Left lobe of liver (tissue), 2 donors: ENCODE results near the gene CTSA. TPM values are rescaled to one million over a fixed set of nuclear protein-coding genes. Genes with fewer than 3 reads are reported as not detected.
"Not testable (repeated sequence)": the region's sequence is repeated elsewhere in the genome, so short reads cannot be mapped to it uniquely, and the experiment has no call there.

Experiments used
- ATAC-seq: fragments of 200-7000 bp; cut with Tn5 transposase; one replicate; pipeline ENCODE4 v1.9.1; 2020; ENCODE audit warnings: mild to moderate bottlenecking, moderate library complexity
- DNase-seq: peaks from one replicate; pipeline ENCODE4 v3.0.0-alpha.2; 2020; ENCODE audit warnings: low spot score
- total RNA-seq: library from RNA; stranded (reverse); gene quantifications from one replicate; pipeline ENCODE4 v1.2.1, GENCODE V29; 2021
- donor health status: DM: no; HTN: no; CAD: no; lungs with moderate emphysema.
- donor health status: DM: no; HTN: yes; CAD: no.

The CTSA gene
- total RNA-seq, 1 donor from 2014 or later: 68.3 TPM

DNA sequence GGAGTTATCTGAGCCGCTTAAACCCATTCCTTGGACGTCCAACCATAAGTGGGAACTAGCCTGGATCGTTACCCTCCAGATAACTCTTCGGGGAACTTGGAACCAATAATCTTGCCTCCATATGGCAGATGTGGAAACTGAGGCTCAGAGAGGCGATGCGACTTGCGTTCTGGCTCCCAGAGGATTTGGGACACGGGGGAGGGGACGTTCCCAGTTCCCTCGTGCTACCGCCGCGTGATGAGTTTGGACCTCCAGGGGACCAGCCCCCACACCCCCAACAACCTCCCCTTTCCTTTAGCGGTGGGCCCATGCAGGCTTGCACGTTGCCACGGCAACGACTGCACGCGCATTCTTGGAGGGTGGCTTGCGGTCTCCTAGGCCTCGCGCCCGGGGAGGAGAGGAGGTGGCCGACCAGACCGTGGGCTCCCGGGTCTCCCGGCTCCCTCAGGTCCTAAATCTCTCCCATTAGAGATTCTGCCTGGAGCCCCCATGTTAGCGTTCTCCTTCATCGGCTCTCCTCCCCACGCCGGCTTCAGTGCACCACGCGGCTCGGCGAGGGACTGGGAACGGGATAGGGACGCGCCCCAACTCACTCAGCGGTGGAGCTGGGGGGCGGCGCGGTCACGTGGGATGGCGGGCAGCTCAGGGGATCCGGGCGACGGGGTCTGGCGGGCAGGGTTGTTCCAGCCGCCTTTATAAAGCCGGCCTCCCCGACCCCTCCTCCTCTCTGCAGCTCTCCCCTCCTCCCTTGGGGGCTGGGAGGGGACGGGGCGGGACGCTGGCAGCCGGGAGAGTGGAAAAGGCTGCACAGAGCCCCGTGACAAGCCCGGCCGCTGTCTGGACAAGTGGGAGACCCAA is 20.6 kb downstream of the CTSA start, which contains the start of gene PLTP:
TSS of gene PLTP (minus strand) at position 670 of the 858 bp plus-strand sequence. CDS start 703 bp downstream, outside the sequence.
- ATAC-seq (peak; percentile 47), DNase-seq (no peak)

DNA sequence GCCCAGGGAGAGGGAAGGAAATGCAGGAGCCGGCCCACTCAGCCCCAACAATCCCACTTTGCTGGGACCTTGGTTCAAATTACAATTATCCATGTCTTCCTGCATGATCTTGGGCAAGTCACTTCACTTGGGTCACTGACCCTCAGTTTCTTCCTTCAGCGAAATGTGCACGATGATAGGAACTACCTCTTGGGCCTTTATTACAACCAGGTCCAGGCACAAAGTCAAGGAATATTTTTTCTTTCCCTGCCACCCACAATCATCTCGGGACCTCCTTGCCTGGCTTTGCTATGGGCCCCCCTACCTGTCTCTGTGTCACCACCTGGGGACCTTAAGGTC is 21.2 kb downstream of the CTSA start:
- no peak for DNase-seq

DNA sequence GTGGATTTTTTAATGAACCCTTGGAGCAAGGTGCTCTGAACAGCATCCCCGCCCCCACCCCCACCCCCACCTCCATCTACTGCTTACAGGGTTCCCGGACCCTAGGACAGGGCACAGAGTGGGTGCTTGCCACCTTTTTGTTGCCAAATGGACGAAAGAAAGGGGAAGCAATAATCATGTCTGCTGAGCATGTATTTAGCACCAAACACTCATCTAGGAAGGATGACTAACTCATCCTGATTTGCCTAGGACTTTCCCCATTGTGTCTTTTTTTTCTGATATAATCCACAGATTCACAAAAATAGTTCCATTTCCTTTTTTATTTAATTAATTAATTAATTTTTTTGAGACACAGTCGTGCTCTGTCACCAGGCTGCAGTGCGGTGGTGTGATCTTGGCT is 22.0 kb downstream of the CTSA start:
- no peak for ATAC-seq
- DNase-seq: no peak

More for the DNA sequence above, 21.2 kb downstream of the CTSA start:
- ATAC-seq: no peak

DNA sequence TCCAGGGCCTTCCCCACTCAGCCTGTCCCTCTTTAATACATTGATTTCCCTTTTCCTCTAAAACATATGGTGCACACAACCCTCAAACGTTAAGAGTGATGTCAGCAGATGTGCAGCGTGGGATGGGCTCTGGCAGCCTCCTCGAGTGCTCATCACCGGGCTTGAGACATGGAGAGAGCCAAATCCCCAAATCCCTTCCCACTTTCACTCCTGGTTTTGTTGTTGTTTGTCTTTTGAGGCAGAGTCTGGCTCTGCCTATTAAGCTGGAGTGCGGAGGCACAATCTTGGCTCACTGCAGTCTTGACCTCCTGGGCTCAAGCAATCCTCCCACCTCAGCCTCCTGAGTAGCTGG is 26.6 kb downstream of the CTSA start:
- DNase-seq: no peak
- ATAC-seq: no peak

DNA sequence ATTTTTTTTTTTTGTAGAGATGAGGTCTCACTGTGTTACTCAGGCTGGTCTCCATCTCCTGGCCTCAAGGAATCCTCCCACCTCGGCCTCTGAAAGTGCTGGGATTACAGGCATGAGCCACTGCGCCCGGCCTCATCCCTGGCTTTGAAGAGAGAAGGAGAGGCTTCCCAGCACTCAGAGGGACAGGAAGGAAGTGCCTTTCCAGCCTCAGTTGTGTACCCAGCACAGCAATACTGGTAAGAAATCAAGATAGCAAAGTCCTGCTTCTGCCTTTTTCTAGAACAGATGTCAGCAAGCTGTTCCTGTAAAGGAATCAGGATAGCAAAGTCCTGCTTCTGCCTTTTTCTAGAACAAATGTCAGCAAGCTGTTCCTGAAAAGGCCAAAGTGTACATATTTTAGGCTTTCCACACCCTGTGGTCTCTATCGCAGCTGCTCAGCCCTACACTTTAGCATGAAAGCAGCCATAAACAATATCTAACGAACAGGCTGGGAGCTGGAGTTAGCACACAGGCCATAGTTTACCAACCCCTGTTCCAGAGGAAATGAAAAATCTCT is 27.1 kb downstream of the CTSA start:
- DNase-seq: no peak
- ATAC-seq: peak; percentile 44

DNA sequence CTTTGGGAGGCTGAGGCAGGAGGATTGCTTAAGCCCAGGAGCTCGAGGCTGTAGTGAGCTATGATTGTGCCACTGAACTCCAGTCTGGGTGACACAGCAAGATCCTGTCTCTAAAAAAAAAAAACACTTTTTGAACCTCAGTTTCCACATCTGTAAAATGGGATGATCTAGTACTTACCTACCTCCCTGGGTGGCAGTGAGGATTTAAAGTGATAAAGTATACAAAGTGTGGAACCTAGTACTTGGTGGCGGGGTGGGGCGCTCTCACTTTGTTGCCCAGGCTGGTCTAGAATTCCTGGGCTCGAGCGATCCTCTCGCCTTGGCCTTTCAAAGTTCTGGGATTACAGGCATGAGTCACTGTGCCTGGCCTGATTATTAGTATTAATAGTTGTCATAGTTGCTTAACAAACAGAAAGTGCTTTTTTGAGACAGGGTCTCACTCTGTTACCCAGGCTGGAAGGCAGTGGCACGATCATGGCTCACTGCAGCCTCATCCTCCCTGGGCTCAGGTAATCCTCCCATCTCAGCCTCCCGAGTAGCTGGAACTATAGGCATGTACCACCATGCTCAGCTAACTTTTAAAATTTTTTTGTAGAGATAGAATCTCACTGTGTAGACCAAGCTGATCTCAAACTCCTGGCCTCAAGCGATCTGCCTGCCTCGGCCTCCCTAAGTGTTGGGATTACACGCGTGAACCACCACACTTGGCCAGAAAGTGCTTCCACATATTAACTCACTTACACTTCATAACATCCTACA is 27.8 kb downstream of the CTSA start:
- DNase-seq (no peak), ATAC-seq (no peak)

DNA sequence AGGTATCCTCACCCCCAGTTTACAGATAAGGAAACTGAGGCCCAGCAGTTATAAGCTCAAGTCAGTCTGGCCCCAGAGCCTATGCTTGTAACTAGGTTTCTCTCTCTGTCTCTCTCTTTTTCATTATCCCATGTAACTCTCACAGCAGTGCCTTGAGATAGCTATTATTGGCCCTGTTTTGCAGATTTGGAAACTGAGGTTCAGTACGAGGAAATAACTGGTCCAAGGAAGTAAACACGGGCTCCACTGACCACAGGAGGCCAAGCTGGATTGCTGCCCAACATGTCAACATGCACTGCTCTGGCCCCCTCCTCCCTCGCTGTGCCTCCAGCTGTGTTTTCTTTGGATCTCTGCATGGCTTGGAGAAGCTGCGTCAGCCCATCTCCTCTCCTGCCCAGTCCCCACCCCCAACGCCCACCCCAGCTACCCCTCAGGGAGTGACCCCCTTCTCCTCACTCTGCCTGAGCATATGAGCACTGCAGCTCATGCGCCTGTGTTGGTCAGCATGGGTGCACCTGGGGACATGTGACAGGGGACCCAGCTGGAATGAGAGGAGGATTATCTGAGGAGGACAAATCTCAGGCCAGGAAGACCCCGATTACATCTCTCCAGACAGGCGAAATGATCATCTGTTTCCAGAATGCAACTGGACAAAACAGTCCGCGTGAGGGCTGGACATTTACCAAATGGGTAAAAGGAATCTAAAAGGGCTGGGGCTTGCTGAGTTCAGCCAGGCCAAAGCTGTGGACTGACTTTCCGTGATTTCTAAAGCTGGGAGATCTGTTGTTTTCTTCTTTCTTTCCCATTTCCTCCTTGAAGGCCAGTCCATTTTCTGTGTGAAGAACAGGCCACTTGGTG is 28.6 kb downstream of the CTSA start:
- no peak for DNase-seq
- ATAC-seq: peak; percentile 10

DNA sequence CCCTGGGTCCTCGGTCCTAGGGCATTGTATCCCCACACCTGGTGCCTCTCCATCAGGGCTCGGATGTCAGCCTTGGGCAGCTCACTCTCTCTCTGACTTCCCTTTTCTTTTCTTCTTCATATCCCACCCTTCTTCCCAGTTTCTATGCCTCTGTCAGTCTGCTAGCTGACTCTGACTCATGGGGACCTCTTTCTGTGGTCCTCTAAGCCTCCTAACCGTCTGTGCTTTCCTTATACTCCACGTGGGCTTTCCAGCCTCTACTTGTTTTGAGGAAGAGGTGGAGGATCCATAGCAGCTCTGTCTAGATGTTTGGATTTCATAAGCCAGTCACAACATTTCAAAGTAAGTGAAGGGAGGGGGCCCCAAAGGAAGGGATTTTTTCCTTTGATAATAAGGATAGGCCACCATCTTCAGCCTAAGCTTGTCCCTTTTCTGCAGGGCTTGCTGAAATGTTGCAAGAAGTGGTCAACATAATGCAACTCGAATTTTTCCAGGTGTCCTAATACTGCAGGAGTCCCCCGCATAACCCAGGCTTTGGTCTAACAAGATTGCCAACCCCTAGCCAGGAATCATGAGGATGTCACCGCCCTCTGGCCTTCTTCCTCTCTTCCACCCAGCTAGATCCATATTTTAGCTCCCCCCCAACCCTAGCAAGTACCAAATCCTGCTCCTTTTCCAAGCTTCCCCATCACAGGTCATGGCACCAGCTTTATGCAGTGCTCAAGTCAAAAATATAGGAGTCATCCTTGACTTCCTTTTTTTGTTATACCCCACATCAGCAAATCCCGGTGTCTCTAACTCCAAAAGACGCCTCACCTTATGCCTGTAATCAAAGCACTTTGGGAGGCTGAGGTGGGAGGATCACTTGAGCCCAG is 29.6 kb downstream of the CTSA start:
- ATAC-seq (no peak), DNase-seq (no peak)

DNA sequence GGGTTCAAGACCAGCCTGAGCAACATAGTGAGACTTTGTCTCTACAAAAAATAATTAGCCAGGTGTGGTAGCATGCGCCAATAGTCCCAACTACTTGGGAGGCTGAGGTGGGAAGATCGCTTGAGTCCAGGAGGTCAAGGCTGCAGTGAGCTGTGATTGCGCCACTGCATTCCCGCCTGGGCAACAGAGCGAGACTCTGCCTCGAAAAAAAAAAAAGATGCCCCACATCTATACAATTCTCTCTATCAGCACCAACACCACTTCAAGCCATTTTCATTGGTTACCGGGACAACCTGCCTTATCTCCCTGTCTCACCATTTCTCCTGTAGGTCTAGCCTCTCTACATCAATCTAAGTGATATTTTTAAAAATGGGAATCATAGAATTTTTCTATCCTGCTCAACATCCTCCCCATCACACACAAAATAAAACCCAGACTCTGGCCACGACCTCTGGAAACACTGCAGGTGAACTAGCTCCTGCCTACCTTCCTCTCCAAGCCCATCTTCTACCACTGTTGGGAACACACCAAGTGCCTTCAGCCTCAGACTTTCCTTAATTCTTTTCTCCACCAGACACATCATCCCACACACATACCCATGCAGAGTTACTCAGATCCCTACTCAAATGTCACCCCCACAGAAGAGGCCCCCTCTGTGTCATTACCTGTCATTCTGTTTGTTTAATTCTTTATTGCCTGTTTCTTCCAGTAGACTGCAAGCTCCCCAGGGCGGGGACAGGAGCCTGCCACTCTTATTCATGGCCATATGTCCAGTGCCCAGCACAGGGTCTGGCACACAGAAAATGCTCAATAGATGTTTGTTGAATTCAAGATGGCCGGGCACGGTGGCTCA is 30.4 kb downstream of the CTSA start:
- DNase-seq (no peak), ATAC-seq (no peak)

DNA sequence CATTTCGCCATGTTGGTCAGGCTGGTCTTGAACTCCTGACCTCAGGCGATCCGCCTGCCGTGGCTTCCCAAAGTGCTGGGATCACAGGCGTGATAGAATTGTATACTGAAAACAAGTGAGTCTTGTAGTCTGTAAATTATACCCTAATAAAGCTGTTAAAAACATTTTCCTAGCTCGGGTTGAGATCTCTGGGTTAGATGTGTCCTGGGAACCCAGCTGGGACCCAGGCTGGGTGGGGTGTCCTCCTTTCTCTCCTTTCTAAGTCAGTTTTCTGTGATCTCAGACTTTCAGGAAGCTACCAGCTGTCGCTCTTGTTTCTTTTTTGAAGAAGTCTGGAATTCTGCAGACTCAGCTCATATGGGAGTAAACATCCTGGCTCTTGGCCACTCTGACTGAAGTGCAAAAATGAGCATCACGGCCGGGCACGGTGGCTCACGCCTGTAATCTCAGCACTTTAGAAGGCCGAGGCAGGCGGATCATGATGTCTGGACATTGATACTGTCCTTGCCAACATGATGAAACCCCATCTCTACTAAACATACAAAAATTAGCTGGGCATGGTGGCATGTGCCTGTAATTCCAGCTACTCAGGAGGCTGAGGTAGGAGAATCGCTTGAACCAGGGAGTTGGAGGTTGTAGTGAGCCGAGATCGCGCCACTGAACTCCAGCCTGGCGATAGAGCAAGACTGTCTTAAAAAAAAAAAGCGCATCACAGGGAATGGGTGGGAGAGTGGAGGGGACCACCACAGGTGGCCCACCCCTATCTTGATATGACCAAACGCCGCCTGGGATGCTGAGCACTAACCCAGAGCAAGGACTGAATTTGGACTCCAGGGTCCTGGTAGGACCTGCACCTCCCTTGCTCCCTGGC is 33.5 kb downstream of the CTSA start:
- peak; percentile 85 for ATAC-seq
- DNase-seq: no peak

DNA sequence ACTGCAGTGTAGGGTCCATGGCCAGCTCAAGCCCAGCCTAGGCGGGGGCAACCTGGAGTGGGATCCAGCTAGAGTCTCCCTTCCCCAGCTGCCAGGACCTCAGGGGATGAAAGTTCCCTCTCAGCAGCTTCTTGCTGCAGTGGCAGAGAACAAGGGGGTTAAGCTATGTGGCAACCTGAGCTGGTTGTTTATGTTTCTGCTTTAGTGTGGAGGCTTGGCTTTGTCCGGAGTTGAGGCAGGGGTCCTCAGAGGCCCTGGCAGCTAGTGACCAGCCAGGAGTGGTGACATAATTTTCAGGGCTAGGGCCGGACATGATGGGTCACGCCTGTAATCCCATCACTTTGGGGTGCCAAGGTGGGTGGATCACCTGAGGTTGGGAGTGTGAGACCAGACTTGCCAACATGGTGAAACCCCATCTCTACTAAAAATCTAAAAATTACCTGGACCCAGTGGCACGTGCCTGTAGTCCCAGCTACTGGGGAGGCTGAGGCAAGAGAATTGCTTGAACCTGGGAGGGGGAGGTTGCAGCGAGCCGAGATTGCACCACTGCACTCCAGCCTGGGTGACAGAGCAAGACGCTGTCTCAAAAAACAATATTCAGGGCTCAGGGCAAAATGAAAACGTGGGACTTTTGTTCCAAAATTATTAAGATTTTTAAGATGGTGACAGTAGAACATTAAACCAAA is 34.8 kb downstream of the CTSA start:
- no peak for ATAC-seq
- no peak for DNase-seq

DNA sequence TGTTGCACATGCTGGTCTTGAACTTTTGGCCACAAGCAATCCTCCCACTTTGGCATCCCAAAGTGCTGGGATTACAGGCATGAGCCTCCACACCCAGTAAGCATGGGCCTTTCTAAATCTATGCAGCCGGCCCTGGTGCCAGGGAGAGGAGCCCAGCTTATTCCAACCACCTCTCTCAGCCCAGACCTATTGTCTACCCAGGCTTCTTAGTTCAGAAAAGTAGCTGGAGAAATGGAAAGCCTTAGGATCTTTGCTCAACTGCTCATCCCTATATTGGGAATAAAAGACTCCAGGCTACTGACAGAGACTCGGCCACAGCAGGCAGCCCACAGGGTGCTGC is 35.6 kb downstream of the CTSA start:
- no peak for DNase-seq
- no peak for ATAC-seq

DNA sequence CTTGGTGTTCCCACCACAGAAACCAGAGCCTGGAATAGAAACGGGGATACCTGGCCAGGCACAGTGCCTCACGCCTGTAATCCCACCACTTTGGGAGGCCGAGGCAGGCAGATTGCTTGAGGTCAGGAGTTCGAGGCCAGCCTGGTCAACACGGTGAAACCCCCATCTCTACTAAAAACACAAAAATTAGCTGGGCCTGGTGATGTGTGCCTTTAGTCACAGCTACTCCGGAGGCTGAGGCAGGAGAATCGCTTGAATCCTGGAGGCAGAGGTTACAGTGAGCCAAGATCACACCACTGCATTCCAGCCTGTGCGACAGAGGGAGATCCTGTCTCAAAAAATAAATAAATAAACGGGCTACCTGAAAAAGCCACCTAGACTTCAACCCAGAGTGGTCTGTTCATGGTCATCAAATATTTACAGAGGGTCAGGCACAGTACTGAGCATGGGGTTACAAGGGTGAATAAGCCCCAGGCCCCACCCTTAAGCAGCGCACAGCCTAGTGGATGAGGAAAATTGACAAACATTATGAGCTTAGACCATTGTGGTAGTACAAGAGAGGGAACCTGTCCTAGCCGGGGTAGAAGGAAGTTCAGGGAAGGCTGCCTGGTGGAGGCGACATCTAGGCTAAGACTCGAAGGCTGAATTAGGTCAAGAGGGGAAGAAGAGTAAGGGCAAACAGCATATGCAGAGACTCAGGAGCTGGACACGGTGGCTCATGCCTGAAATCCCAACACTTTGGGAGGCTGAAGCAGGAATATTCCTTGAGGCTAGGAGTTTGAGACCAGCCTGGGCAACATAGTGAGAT is 36.1 kb downstream of the CTSA start:
- no peak for DNase-seq
- ATAC-seq: peak; percentile 37

DNA sequence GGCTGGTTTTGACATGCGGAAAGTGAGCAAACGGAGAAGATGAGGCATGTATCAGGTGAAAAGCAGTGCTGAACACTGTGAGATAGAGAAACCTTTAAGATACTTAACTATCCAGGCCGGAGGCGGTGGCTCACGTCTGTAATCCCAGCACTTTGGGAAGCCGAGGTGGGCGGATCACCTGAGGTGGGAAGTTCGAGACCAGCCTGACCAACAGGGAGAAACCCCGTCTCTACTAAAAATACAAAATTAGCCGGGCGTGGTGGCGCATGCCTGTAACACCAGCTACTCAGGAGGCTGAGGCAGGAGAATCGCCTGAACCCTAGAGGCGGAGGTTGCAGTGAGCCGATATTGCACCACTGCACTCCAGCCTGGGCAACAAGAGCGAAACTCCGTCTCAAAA is 40.5 kb downstream of the CTSA start:
- not testable (repeated sequence) for ATAC-seq, DNase-seq

DNA sequence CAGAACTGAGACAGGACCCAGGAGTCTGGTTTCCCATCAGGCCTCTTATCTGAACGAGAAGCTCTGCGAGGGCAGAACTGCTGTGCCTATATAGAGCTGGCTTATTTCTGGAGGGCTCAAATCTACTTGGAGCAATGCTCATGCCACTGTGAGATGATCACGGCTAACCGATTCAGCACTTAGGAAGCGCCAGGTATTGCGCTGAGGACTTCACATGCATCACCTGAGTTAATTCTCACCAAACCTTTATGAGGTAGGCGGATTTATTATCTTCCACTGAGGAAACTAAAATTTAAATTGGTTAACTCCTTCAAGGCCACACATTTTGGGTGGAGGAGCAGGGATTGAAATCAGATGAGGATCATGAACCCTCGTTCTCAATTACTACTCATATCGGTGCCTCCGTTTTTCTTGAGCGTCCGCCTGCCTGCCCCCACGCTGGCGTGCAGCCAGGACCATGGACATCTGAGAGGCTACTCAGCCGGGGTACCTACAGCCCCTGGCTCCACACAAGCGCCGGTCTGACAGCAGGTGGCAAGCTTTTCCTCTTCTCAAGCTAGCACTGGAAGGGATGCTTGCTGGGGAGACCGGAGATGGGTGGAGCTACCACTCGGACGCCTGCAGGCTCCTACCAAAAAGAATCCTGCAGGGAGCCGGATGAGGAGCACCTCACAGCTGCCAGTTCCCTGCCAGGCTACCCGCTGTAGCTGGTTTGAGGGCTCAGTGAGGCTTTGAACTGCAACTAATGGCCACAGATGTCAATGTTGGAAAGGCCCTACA is 42.3 kb downstream of the CTSA start:
- ATAC-seq (peak; percentile 46), DNase-seq (peak; percentile 70)

DNA sequence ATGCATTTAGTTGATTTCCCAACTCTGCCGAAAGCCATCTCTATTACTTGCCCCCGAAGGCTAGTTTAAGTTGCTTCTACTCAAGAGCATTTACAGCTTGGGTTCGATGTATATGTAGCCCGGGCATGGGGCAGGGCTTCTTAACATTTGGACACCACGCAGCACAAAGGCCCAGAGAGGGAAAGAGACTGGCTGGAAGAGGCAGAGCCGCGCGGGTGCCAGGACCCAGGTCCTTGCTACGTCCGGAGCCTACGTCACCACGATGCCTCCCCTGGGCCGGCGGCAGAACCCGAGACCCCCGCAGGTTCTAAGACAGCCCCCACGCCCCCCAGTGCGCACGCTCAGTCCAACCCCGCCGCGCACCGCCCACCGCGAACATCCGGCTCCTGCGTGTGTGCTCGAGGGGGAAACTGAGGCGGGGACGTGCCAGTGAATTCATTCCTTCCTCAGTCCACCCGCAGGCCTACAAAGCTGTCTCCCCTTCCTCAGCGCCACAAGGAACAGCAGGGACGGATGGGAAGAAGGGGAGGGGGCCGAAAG is 43.0 kb downstream of the CTSA start:
- DNase-seq: no peak

More for the DNA sequence above, 43.0 kb downstream of the CTSA start:
- peak; percentile 16 for ATAC-seq
